HG03558 (cell line): ENCODE results near the gene PRKG1.

Experiments
- ATAC-seq: cut with Tn5 transposase; IDR thresholded peaks from one replicate; pipeline ENCODE4 v1.9.1; 2021; ENCODE audit warnings: moderate number of reproducible peaks; ENCODE audit not compliant: unreplicated experiment; ENCODE audit errors: extremely low read depth

Gene PRKG1

DNA sequence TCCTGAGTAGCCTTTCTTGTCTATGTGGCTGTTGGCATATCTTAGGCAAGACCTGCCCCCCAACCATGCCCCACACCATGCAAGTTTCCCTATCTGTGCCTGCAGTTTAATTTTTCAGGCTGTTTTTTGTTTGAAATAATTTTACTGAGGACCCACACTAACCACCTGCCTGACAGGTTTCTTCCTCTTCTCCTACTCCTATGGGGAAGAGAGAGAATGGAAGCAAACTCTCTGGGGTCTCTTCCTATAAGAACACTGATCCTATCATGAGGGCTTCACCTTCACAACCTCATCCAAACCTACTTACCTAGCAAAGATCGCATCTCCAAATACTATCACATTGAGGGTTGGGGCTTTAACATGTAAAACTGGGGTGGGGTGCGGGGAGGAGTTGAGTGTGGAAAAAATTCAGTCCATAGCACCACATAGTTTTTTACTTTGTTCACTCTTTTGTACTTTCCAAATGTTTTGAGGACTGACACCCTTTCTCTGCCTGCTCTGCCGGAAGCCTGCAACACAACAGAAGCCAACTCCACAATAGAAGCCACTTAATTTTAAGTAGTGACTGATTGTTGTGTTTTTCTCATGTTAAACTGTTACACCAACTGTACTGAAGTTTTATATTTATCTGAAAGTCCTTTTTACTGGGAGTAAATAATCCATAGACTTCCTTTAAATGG lies 692.3 kb downstream of the PRKG1 start:
- no peak for ATAC-seq

DNA sequence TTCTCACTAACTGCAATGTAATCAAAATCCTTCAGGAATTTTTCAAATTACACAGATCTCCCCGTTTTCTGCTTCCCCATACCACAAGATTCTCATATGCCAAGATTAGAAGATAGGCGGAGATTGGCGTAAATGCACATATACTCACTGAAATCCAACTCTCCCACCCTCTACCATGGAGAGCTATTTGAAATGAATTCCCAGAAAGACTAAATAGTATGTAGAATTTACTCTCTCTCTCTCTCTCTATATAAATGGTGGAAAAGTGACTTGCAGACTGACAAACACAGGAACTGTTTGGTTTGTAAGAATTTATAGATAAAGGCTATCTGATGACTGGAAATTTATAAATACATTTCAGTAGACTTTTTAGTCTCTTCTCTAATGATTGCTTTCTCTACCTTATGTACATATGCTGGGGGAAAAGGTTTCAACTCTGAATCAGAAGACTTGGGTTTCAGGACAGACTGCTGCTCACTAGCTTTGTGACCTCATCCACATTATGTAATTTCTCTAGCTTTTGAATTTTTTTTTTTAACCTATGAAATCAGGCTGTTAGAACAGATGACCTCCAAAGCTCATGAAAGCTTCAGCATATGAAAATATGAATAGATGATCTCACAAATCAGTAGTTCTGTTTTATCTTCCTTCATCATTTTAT lies 692.9 kb downstream of the PRKG1 start:
- no peak for ATAC-seq

DNA sequence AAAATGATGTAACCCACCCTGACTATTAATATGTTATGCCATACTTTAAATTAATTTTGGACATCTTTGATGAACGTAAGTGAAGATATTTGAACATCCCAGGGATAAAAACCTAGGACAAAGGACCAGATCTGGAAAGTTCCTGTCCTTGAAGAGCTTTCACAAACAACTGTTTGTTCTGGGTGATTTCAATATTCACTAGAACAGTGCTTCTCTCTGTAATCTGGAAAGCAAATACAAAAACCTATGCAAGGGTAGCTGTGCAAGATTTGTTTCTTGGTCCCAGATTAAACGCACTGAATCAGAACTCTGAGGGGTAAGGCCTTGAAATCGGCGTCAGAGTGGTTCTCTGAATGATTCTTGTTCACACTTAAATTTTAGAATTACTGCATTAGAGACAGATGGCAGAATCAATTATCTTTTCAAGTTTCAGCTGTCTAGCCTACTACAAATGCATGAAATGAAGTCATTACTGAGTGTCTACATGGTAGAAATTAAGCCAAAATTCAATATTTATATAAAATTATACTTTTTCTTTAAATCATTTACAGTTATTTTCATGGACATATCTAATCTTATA lies 694.7 kb downstream of the PRKG1 start:
- ATAC-seq, result no peak

DNA sequence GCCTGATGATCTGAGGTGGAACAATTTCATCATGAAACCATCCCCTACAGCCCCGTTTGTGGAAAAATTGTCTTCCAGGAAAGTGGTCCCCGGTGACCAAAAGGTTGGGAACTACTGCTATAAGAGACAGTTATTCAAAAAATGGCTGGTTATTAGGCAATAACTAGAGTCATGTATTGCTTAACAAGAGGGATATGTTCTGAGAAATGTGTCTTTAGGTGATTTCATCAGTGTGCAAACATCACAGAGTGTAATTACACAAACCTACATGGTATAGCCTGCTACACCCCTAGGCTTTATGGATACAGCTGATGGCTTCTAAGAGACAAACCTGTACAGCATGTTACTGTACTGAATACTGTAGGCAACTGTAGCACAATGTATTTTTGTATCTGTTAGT lies 696.4 kb downstream of the PRKG1 start:
- no peak for ATAC-seq

DNA sequence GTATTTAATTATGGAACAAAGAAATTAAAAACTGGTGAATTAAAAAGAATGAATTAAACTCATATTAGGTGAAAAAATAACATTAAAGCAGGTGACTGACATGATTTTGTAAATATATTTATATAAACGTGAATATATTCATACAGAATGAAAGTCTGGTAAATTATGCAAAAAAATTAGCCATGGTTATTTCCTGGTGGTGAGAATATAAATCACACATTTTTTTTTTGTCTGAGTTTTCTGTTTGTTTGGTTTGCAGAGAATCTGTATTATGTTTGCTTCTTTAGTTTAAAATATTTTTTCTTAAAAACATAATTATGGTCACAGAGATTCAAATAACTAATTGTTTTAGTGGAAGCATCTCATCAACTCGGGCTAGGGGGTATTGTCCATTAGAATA lies 698.1 kb downstream of the PRKG1 start:
- no peak for ATAC-seq

DNA sequence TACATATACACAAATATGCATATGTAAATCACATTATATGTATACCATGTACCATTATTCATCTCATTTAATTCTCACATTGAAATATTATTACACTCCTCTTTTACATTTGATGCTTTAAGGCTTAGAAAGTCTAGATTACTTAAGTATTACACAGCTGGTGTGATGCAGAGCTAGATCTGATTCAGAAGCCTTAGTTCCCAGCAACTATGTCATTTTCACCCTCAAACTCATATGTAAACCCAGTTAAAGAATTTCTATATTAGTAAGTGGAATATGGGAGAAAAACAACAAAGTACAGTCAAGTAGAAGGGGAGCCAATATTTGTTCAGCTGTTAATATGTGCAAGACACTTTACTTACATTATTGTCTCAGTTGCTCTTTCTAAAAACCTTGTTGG lies 699.4 kb downstream of the PRKG1 start:
- ATAC-seq, result no peak

DNA sequence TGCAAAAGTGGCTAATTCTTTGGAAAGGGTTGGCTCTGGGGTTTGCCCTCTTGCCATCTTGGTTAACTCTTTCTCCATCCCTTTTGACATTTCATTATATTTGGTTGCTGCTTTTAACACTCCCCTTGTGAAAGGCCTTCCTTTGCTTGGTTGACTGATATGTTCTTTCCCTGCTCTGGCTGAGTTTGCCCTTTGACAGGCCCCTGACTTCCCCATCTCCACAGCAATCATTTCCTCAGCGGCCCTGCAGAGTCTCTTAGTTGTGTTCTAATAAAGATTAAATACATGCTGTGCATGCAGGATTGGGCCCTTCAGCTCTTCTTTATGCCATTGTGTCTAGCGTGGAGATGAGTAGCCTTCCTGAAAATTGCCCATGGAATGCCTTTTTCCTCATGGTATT lies 709.7 kb downstream of the PRKG1 start:
- no peak for ATAC-seq

DNA sequence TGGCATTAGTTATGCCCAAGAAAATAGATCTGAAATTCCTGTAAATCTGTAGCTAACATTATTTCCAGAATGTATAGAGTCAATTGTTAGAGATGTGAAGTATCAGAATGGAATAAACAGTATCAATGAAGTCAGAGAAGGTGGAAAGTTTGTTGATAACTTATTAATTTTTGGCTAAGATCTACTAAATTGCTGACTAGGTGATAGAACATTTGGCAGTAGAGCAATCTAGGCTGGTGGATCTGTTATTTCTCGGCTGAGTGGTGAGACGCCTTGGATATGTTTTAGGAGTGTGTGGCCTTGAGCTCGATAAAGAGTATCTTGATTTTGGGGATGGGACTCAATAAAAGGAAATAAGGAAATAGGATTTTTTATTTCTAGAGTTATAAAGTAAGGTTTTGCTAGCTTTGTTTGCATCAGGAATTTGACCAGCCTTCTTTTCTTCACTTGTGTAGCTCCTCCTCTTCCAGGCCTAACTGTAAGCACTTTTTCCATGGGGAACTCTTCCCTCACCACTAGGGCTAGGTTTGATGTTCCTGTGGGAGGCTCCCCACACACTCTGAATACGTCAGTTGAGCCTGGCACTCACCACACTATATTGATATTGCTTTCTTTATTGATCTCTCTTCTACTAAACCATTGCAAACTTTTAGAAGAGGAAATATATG lies 711.9 kb downstream of the PRKG1 start:
- ATAC-seq, result no peak

DNA sequence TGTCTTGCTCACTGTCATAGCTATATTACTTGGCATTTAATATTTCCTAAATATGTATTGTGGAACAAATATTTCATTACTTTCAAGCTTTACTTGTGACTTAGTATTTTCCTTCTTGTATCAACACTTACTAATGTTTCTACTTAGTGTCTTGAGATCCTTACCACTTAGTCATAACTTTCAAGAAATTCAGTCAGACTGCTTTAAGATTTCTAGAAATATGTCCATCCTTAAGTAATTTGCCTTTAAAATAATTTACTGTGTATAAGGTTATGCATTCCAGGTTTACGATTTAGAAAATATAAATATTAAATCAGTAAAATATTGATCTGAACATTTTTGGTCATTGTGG lies 712.4 kb downstream of the PRKG1 start:
- ATAC-seq, result no peak

DNA sequence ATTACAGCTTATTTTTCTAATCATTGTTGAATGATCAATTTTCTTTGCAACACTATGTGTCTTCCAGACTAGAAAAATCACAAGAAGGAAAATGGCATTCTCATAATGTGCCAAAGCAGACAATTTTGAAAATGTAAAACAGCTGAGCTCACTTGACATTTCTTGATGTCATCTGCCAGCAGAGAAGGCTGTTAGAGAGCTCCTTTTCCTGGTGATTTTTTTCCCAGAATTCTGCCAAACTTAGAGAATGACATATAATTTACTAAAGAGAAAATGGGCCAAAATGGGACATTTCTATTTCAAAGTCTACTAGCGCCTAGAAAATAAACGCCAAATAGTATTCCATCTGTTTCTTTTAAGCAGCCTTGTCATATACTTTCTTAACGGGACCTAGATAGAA lies 714.0 kb downstream of the PRKG1 start:
- no peak for ATAC-seq

DNA sequence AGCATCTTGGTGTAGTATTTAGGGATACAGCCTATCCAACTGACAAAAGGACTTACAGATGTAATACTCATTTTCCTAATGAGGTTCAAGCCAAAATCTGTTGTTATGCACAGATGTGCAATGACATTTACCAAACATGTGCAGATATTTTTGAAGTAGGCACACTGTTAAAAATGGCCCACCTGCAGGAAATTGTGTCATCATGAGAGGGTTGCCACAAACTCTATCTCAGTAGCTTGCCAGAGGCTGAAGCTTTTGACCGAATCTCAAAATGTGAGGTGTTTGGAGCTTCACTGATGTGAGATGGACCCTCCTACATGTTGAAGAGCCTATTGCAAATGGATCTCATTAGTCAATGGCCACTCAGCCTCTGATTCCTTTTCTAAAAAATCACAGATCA lies 714.8 kb downstream of the PRKG1 start:
- ATAC-seq, result no peak

DNA sequence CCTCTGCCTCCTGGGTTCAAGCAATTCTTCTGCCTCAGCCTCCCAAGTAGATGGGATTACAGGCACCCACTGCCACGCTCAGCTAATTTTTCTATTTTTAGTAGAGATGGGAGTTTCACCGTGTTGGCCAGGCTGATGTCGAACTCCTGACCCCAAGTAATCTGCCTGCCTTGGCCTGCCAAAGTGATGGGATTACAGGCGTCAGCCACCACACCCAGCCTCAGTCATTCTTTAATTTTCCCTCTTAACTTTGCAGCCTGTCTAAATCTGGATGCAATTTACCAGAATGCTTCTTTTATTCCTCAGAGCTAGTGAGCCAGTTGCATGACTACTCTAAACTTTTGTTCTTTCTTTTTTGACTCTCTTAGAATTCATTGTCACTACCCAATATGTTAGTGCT lies 715.6 kb downstream of the PRKG1 start:
- no peak for ATAC-seq

DNA sequence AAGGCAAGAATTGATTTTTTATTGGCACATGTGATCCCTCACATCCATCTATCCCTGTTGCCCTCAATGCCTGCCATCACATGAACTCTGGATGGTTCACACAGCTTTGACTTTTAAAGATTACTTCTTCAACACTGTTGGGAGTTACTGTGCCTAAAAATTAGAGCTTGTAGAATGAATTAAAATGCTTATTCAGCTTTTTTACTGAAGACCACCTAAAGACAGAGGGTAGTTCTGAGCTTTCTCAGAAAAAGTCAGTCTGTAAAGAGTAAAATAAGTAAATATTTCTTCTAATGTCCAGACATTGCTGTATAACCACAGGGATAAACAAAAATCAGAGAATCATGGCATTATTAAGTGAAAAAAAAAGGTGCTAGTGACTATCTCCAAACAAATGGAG lies 718.4 kb downstream of the PRKG1 start:
- no peak for ATAC-seq

DNA sequence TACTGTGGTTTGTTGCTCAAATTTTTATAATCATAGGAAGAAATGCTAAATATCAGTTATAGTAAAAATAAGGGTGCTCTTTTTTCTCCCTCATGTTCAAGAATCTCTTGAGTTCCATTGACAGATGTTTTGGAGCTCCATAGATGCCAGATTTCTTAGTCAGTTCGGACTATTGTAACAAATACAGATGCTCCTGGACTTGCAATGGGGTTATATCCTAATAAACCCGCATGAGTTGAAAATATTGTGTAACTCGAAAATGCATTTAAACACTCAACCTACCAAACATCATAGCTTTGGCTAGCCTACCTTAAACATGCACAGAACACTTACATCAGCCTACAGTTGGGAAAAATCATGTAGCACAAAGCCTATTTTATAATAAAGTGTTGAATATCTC lies 725.8 kb downstream of the PRKG1 start:
- no peak for ATAC-seq

DNA sequence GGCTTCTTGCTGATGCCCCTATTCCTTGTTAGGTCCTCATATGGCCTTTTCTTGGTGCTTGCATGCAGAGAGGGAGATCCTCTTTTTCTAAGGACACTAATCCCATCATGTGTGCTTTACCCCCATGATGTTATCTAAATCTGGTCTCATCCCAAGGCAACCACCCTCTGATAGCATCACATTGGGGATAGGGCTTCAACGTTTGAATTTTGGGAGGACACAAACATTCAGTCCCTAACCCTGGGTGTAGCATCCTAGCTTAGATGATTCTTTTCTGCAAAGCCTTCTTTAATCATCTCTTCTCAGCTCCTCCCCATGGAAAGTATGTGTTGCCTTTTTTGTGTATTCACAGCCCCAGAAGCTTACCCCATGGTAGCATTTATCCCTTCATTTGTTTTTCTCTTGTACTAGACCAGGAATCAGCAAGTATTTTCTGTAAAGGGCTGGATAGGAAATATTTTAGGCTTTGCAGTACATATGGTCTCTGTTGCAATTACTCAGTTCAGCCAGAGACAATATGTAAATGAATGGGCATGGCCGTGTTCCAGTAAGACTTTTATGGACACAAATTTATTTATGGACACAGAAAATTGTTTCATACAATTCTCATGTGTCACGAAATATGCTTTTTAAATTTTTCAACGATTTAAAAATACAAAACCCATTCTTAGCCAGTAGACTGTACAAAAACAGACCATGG lies 726.6 kb downstream of the PRKG1 start:
- ATAC-seq, result no peak

DNA sequence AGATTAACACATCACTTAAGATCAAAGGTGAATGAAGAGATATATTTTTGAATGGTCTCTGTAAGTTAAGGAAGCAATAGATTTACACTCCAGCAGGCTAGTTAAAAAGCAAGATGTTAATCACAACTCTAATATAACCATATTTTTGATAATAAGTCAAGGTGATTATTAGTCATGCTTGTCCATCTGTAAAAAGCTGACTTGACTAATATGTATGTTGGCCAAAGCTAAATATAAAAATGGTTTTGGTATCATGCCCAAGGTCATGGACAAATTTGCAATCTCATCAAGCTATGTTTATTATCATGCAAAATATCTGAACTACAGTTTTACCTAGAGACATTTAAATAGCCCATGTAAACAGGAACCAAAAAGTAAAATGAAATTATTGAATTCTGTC lies 727.7 kb downstream of the PRKG1 start:
- ATAC-seq, result no peak

DNA sequence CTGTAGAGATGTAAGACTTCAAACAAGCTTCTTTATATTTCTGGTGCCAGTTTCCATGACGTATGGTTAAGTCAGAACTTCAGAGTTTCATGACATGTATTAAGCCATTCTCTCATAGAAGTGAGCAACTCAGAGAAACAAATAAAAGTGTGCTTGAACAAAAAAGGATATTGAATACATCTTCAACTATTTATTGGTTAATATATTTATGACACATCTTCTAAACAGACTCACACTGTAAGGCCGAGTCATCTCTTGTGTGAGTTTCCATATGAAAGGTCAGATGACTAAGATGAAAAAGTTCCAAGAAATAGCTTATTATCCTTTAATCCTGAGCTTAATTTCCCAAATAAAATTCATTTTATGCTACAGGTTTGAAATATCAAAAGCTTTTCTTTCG lies 730.6 kb downstream of the PRKG1 start:
- ATAC-seq, result no peak

DNA sequence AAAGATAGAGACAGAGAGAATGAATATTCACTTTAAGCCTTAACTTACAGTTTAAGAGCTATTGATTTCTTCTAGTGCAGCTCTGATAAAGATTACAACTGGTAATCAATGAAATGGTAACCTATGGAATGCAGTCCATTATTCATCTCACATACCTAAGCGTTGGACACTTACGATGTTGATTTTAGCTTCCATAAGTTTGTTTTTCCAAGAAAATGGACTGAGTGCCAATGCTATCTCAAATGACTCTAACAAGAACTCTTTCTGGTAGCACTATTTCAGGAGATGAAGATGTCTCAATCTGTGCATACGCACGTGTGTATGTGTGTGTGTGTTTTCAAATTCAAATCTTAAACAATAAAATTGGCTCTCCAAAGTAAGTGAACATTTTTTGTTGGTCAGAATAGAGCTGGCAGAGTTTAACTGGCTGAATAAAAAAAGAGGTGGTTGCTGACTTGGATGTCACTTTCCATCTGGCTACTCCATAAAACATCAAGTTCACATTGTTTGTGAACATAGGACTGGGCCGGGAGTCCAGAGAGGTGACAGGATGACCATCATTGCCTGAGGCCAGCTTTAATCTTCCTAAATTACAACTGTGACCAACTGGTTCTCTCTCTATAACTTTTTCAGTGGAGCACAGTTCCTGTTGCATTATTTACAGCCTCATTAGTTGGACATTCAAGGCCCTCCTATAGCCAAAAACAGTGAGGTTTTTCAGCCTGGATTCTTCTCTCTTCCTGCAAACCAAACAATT lies 732.0 kb downstream of the PRKG1 start:
- no peak for ATAC-seq

DNA sequence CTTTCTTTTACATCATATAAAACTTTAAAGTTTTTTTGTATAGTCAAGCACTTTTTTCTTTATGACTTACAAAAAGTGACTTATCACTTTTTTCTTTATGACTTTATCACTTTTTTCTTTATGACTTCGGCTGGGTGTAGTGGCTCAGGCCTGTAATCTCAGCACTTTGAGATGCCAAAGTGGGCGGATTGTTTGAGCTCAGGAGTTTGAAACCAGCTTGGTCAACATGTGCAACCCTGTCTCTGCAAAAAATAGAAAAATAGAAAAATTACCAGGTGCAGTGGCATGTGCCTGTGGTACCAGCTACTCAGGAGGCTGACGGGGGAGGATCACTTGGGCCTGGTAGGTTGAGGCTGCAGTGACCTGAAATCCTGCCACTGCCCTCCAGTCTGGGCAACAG lies 733.9 kb downstream of the PRKG1 start:
- ATAC-seq, result no peak

DNA sequence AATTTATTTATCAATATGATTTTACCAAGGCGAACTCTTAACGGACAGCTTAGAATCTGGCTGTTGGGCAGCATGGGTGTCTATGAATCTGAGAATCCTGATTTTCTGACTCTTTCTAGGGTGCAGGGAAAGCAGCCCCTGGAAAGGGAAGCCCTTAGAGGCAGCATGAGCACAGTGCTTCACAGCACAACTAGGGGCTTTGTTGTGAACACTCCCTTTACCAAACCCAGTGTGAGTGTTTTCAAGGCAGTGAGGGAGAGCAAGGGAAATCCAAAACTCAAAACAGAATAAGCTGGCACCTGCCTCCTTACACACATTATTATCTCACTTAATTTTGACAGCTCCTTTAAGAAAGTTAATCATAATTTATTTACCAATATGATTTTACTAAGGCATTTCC lies 741.4 kb downstream of the PRKG1 start:
- no peak for ATAC-seq
